Fibroblast of peridontal ligament (primary cell): Measurements from ENCODE around the gene HFM1.
"Not testable (repeated sequence)": the region's sequence is repeated elsewhere in the genome, so short reads cannot be mapped to it uniquely, and the experiment has no call there.

Experiments
- DNase-seq: peaks from one replicate; pipeline ENCODE4 v3.0.0-alpha.2; 2010; ENCODE audit errors: extremely low read depth

The HFM1 gene

GRCh38 chr1:91349524-91349923, 55.1 kb downstream of the HFM1 start:
- no peak for DNase-seq

- no peak for DNase-seq
Observed at GRCh38 chr1:91346824-91347223, 57.8 kb downstream of the HFM1 start.

- DNase-seq: no peak
Observed at GRCh38 chr1:91345395-91346005, 59.1 kb downstream of the HFM1 start.

GRCh38 chr1:91338501-91338900, 66.1 kb downstream of the HFM1 start:
- DNase-seq: no peak

DNA sequence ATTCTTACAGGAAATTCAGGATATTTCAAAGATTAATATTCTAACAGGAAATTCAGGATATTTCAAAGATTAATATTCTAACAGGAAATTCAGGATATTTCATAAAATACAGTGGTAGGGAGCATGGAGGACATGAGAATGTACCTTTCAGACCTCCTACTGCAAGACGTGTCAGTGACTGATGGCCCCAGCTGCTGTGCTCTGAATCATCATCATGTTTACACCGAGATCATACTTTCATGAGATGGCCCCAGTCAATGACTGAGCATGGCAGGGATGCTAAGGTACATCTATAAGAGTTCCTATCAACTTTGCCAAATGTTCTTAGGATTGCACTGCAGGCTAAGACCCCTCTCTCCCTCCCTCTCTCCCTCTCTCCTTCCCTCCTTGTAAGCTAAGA, 69.0 kb downstream of the HFM1 start:
- no peak for DNase-seq

DNA sequence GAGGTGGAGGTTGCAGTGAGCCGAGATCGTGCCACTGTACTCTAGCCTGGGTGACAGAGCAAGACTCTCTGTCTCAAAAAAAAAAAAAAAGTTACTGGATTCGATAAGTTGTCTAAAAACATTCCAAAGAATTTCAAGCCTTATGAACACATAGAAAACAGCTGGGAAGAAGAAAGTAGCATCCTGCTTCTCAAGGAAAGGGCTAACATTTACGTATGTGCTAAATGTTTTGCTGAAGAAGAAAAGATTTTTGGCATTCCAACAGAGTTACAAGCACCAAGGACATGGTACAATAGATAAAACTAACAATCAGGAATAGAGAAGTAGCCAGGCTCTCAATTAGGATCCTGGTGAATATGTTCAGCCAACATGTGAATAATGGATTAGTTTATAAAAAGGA, 69.8 kb downstream of the HFM1 start:
- no peak for DNase-seq

- DNase-seq: no peak
Observed at GRCh38 chr1:91325456-91325855, 79.2 kb downstream of the HFM1 start.

DNA sequence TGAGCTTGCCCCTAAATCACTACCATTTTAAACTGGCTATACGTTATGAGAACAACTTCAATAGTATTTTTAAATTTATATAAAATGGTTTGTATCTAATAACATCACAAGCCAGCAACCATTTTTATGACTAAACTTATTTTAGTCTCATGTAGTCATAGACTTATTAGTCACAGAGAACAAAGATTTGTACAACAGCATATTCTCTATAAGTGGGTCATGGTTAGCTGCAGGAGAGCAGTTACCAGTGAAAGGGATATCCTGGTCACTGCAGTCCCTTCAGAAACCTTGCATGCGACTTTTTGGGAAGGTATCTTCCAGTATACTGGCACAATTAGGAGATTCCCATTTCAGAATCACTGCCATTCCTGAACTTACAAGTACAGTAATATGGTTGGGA, 90.0 kb downstream of the HFM1 start:
- no peak for DNase-seq

DNA sequence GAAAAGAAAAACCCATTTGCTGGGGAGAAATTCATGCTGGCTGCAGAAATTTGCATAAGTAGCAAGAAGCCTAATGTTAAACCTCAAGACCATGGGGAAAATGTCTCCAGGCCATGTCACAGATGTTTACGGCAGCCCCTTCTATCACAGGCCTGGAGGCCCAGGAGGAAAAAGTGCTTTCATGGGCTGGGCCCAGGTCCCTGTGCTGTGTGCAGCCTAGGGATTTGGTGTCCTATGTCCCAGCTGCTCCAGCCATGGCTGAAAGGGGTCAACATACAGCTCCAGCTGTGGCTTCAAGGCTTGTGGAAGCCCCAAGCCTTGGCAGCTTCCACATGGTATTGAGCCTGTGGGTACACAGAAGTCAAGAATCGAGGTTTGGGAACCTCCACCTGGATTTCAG, 93.0 kb downstream of the HFM1 start:
- no peak for DNase-seq

DNA sequence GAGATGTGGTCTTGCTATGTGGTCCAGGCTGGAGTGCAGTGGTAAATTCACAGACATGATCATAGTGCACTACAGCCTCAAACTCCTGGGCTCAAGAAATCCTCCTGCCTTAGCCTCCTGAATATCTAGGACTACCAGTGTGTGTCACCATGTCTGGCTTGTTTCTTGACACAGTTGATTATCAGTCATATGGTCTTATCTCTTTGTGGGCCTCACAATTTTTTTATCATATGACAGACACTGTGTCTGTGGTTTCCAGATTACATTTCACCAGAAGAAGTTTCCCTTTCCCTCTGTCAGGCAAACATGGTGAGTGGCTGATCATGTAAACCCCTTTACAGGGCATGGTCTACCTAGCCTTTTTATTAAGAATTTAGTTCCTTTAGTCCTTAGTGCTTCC, 96.1 kb downstream of the HFM1 start:
- no peak for DNase-seq

DNA sequence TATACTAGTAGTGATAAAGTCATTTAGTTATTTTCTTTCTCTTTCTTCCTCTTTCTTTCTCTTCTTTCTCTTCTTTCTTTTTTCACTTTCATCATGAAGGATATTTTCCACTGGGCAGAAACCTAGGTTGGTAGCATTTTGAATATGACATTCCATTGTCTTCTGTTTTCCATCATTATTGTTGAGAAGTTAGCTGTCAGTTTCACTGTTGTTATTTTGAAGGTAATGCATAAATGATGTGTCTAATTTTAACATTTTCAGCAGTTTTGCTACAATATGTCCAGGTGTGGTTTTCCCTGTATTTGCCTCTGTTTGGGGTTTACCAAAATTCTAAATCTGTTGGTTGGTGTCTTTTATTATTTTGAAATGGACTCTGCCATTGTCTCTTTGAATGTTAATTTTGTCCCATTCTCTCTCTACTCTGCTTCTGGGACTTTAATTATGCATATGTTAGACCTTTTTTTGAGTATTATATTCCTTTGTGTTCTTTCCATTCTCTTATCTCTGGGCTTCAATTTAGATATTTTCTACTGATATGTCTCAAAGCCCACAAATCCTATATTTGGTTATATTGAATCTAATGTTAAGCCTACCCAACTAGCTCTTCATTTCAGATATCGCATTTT, 96.7 kb downstream of the HFM1 start:
- no peak for DNase-seq

- no peak for DNase-seq
Observed at GRCh38 chr1:91303165-91303564, 101.5 kb downstream of the HFM1 start.

DNA sequence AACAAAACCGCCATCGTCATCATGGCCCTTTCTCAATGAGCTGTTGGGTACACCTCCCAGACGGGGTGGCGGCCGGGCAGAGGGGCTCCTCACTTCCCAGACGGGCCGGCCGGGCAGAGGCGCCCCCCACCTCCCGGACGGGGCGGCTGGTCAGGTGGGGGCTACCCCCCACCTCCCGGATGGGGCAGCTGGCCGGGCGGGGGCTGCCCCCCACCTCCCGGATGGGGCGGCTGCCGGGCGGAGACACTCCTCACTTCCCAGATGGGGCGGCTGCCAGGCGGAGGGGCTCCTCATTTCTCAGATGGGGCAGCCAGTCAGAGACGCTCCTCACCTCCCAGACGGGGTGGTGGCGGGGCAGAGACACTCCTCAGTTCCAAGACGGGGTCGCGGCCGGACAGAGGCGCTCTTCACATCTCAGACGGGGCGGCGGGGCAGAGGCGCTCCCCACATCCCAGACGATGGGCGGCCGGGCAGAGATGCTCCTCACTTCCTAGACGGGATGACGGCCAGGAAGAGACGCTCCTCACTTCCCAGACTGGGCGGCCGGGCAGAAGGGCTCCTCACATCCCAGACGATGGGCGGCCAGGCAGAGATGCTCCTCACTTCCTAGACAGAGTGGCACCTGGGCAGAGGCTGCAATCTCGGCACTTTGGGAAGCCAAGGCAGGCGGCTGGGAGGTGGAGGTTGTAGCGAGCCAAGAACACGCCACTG, 115.6 kb downstream of the HFM1 start:
- DNase-seq: not testable (repeated sequence)

DNA sequence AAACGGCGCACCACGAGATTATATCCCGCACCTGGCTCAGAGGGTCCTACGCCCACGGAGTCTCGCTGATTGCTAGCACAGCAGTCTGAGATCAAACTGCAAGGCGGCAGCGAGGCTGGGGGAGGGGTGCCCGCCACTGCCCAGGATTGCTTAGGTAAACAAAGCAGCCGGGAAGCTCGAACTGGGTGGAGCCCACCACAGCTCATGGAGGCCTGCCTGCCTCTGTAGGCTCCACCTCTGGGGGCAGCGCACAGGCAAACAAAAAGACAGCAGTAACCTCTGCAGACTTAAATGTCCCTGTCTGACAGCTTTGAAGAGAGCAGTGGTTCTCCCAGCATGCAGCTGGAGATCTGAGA, 117.7 kb downstream of the HFM1 start:
- not testable (repeated sequence) for DNase-seq

- not testable (repeated sequence) for DNase-seq
Observed at GRCh38 chr1:91286259-91286961, 118.2 kb downstream of the HFM1 start.

- DNase-seq: no peak
Observed at GRCh38 chr1:91283421-91283726, 121.3 kb downstream of the HFM1 start.

DNA sequence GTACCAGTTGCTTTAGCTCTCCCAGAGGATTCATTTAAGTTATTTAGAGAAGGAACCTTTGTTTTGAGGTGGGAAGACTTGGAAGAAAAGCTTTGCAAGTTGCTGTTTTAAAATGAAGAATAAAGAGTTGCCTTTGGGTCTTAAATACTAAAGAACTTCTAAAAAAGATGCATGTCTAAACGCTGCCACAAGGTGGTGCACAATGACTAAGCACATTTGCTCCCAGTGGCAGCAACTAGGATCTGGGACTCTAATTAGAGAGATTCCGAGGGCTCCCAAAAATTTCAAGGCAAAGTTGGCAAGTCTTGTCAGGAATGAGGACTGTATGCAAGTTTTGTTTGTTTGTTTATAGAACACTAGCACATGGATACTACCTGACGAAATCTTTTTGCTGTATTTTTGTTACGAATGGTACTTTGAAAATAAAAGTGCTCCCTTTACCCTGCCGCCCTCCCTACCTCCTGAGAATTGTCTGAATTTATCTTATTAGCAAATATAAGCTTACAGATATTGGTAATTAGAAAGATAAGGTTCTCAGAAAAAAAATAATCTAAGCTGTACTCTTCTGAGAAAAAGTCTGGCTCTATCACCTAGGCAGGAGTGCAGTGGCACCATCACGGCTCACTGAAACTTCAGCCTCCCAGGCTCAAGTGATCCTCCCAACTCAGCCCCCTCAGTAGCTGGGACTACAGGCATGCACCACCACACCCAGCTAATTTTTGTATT, 121.8 kb downstream of the HFM1 start:
- DNase-seq: peak; percentile 90

DNA sequence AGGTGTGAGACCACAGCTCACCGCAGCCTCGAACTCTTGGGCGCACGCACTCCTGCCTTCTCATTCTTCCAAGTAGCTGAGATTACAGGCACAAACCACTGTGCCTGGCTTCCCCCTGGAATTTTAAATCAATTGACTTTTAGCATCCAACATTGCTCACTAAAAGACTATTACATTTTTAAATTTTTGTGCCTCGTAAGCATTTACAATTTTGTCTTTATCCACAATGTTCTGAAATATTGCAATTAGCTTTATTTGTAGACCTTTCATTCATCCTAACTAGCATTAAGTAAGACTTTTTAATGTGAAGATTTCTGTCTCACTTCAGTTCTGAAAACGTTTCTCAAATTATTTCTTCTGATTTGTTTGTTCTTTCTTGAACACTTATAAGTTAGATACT, 122.9 kb downstream of the HFM1 start:
- DNase-seq: no peak

- DNase-seq: peak; percentile 58
Observed at GRCh38 chr1:91278754-91279153, 125.9 kb downstream of the HFM1 start.

- DNase-seq: no peak
Observed at GRCh38 chr1:91273875-91274274, 130.8 kb downstream of the HFM1 start.

- no peak for DNase-seq
Observed at GRCh38 chr1:91261655-91262054, 143.0 kb downstream of the HFM1 start.

DNA sequence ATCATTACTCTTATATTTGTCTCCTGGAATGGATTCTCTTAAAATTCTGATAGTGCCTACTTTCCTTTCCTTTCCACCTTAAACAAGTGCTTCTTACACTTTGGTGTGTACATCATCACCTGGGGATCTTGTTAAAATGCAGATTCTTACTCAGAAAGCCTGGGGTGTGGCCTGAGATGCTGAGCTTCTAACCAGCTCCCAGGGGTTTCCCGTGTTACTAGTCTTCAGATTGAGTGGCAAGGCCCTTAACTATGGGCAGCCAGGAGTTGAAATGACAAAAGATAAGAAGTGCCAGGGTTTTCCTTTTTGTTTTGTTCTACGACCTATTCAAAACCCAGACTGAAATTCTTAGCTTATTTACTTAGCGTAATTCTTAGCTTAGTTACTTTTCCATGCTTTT, 159.2 kb downstream of the HFM1 start:
- no peak for DNase-seq
